Measurements from ENCODE around the gene TAP2. TPM values are rescaled to one million over a fixed set of nuclear protein-coding genes. Genes with fewer than 3 reads are reported as not detected.

The TAP2 gene
- total and polyA plus RNA-seq, 10 of the 15 experiments (the other 5 are each of a cell fraction or from before 2014, with no cell fraction given) = 5.3 to 77.2 (median 35.3) TPM

- Histone ChIP-seq H3K9me3 (replicated peaks; ENCODE audit: control insufficient read depth, insufficient read depth, low read length) (no peaks in the 10 kb centered on the region; the same call in 2 of the 3 replicates), H3K79me2 (ENCODE audit: control insufficient read depth, insufficient read depth, low read length) (peaks cover 25% of the 10 kb centered on the region), H3K4me2 (ENCODE audit: control insufficient read depth, insufficient read depth) (no peak overlapping the region), H3K9ac (ENCODE audit: control insufficient read depth, insufficient read depth, low read length) (no peak overlapping the region), H2AFZ (ENCODE audit: control insufficient read depth, low read depth, low read length) (no peak overlapping the region), H3K27me3 (replicated peaks in 1 of 2; ENCODE audit: control insufficient read depth in 2 of 2, insufficient read depth in 2 of 2, low read length in 1 of 2) (no peaks in the 10 kb centered on the region), H3K4me1 (ENCODE audit: control insufficient read depth, insufficient read depth, low read length) (peaks cover 22% of the 10 kb centered on the region; the same call in 1 of the 2 replicates), H3K27ac (ENCODE audit: control insufficient read depth, insufficient read depth) (no peak overlapping the region), H3K36me3 (ENCODE audit: control insufficient read depth in 2 of 2, insufficient read depth in 2 of 2, low read length in 1 of 2) (peaks cover 14 to 60% of the 10 kb centered on the region in 2 experiments), H3K4me3 (no peak overlapping the region), H4K20me1 (ENCODE audit: control insufficient read depth, insufficient read depth) (no peaks in the 10 kb centered on the region)
- DNase-seq (ENCODE audit: low read depth, low spot score) (no peak), FAIRE-seq (no peak), ATAC-seq (no peak)
- WGBS (ENCODE audit: insufficient coverage, insufficient replicate concordance, low lambda C conversion rate, missing lambda C conversion rate) = 85% methylated on average over 13 of the region's 13 CpGs
- ChIA-PET POLR2A (interaction anchor here (1.7 to 1.9 kb wide), 2 partner anchors 12 kb away, joined by 4 to 7 read pairs; no protein-coding TSS in a partner anchor), RAD21 (ENCODE audit: unreplicated experiment) (interaction anchor here (1.3 kb wide), 1 partner anchor 152 kb away, joined by 3 read pairs; no protein-coding TSS in a partner anchor), SMC1A (ENCODE audit: uncharacterized antibody, unreplicated experiment) (interaction anchor here (2.1 kb wide), 1 partner anchor 35 kb away, joined by 12 read pairs; no protein-coding TSS in a partner anchor), CTCF (interaction anchor here (1.1 to 5.4 kb wide), 4 partner anchors 12 to 47 kb away, joined by 3 to 30 read pairs (median 8); no protein-coding TSS in a partner anchor)
- TF ChIP-seq BMI1 (IDR thresholded peaks at IDR 0.05; ENCODE audit: borderline replicate concordance) (no peak), RELA (IDR thresholded peaks at IDR 0.05; ENCODE audit: borderline replicate concordance, partially characterized antibody) (no peak), SKIL (IDR thresholded peaks at IDR 0.05; ENCODE audit: low read depth, poor library complexity, severe bottlenecking) (no peak), BHLHE40 (IDR thresholded peaks at IDR 0.05; ENCODE audit: borderline replicate concordance in 1 of 2, low read depth in 2 of 2, low read length in 1 of 2) (no peak), HDAC2 (IDR thresholded peaks at IDR 0.05) (no peak)
- BruUV-seq (replicated peaks) = no TSS peak
- in situ Hi-C loops (cut with MboI) (no loop called here), intact Hi-C loops (cut with micrococcal nuclease; ENCODE audit: unreplicated experiment) (no loop called here)
Observed at GRCh38 chr6:32832535-32832934, 6.0 kb downstream of the TAP2 start.

Measured in GM12878 (cell line).